Lower lobe of right lung (tissue), 2 donors: ENCODE data around the gene KCNQ1. TPM values are rescaled to one million over a fixed set of nuclear protein-coding genes. Genes with fewer than 3 reads are reported as not detected.

ENCODE experiments used
- ATAC-seq, 2 donors: fragments of 200-7000 bp; cut with Tn5 transposase; one replicate each; pipeline ENCODE4 v1.9.1; 2020 to 2022; ENCODE audit warnings: mild to moderate bottlenecking in 2 of 2, moderate library complexity in 2 of 2
- DNase-seq: peaks from one replicate; pipeline ENCODE4 v3.0.0-alpha.2; 2020
- H3K27ac ChIP-seq: fragments of 200-600 bp; one replicate; pipeline ENCODE4 v1.8.0; 2022
- H3K27me3 ChIP-seq: fragments of 200-600 bp; one replicate; pipeline ENCODE4 v1.8.0; 2022; ENCODE audit warnings: low read depth
- H3K36me3 ChIP-seq: fragments of 200-600 bp; one replicate; pipeline ENCODE4 v1.8.0; 2022; ENCODE audit warnings: mild to moderate bottlenecking
- H3K4me1 ChIP-seq: fragments of 200-600 bp; one replicate; pipeline ENCODE4 v1.8.0; 2022
- H3K4me3 ChIP-seq: fragments of 200-600 bp; one replicate; pipeline ENCODE4 v1.8.0; 2022; ENCODE audit warnings: mild to moderate bottlenecking
- H3K9me3 ChIP-seq: fragments of 200-600 bp; one replicate; pipeline ENCODE4 v1.8.0; 2022
- CTCF ChIP-seq: fragments of 200-600 bp; IDR thresholded peaks from one replicate; pipeline ENCODE4 v1.8.0; 2022; ENCODE audit warnings: antibody characterized with exemption, mild to moderate bottlenecking
- intact Hi-C: fragments of 100-400 bp; cut with DNase I; formaldehyde crosslinking; loops from one replicate; pipeline ENCODE4 v1.11.0; 2022
- total RNA-seq: library from RNA; stranded (reverse); fragmentation: NEBNext Ultra II Directional; extraction: Animal tissue kit (Norgen Biotek cat#: 25700); gene quantifications from one replicate; pipeline ENCODE4 v1.2.1, GENCODE V29; 2021
- donor health status: DM: no; HTN: yes; CAD: no; lungs with severe emphysema.

Gene KCNQ1
- total RNA-seq, 1 donor from 2014 or later = 51.0 TPM

GRCh38 chr11:2726964-2727363, 282.2 kb downstream of the KCNQ1 start:
- H3K27me3 ChIP-seq = no peaks in the 10 kb centered on the region
- TF ChIP-seq CTCF = no peak
- DNase-seq (no peak), ATAC-seq (no peak)
- H3K4me3 ChIP-seq = no peak overlapping the region
- H3K4me1 ChIP-seq = peaks cover 5% of the 10 kb centered on the region
- no peaks in the 10 kb centered on the region for H3K36me3 ChIP-seq
- intact Hi-C loops = no loop called here
- H3K9me3 ChIP-seq = no peaks in the 10 kb centered on the region
- no peak overlapping the region for H3K27ac ChIP-seq

GRCh38 chr11:2728128-2728662, 283.4 kb downstream of the KCNQ1 start:
- Histone ChIP-seq H3K4me3 (no peak overlapping the region), H3K27ac (no peak overlapping the region), H3K9me3 (no peaks in the 10 kb centered on the region), H3K27me3 (no peaks in the 10 kb centered on the region), H3K4me1 (peaks cover 5% of the 10 kb centered on the region), H3K36me3 (no peaks in the 10 kb centered on the region)
- ATAC-seq = no peak
- no peak for TF ChIP-seq CTCF
- intact Hi-C loops = no loop called here
- no peak for DNase-seq

- Histone ChIP-seq H3K4me1 (peaks cover 5% of the 10 kb centered on the region), H3K27me3 (no peaks in the 10 kb centered on the region), H3K27ac (no peak overlapping the region), H3K9me3 (no peaks in the 10 kb centered on the region), H3K4me3 (no peak overlapping the region), H3K36me3 (no peaks in the 10 kb centered on the region)
- TF ChIP-seq CTCF = no peak
- intact Hi-C loops = no loop called here
- ATAC-seq = no peak
- DNase-seq = no peak
Observed at GRCh38 chr11:2728663-2729332, 284.0 kb downstream of the KCNQ1 start.

- H3K4me3 ChIP-seq = no peak overlapping the region
- intact Hi-C loops = no loop called here
Observed at GRCh38 chr11:2729841-2730240, 285.0 kb downstream of the KCNQ1 start.

More at GRCh38 chr11:2729841-2730240, 285.0 kb downstream of the KCNQ1 start:
- ATAC-seq = no peak
- Histone ChIP-seq H3K27ac (no peak overlapping the region), H3K9me3 (no peaks in the 10 kb centered on the region), H3K36me3 (no peaks in the 10 kb centered on the region), H3K27me3 (no peaks in the 10 kb centered on the region), H3K4me1 (peaks cover 5% of the 10 kb centered on the region)
- no peak for DNase-seq
- TF ChIP-seq CTCF = no peak
